Endodermal cell (in vitro differentiated cells): ENCODE results near the gene MCIDAS. TPM values are rescaled to one million over a fixed set of nuclear protein-coding genes. Genes with fewer than 3 reads are reported as not detected.

Experiments
- DNase-seq: peaks from one replicate; pipeline ENCODE4 v3.0.0-alpha.2; 2017
- H3K27ac ChIP-seq: 2 replicates; pipeline ENCODE4 v1.5.1; 2013; ENCODE audit warnings: mild to moderate bottlenecking, low read depth, low read length, moderate library complexity
- H3K27me3 ChIP-seq: 2 replicates; pipeline ENCODE4 v1.6.1; 2013; ENCODE audit warnings: mild to moderate bottlenecking, low read length, moderate library complexity; ENCODE audit not compliant: insufficient read depth, control insufficient read depth, poor library complexity, severe bottlenecking
- H3K36me3 ChIP-seq: 2 replicates; pipeline ENCODE4 v1.7.0; 2013; ENCODE audit warnings: mild to moderate bottlenecking, low read length, moderate library complexity; ENCODE audit not compliant: control insufficient read depth, insufficient read depth
- H3K4me1 ChIP-seq: one replicate; pipeline ENCODE4 v1.7.0; 2013; ENCODE audit warnings: low read length; ENCODE audit not compliant: control insufficient read depth, insufficient read depth
- H3K4me3 ChIP-seq: 2 replicates; pipeline ENCODE4 v1.5.1; 2013; ENCODE audit warnings: mild to moderate bottlenecking, low read length, moderate library complexity
- H3K9ac ChIP-seq: 2 replicates; pipeline ENCODE4 v1.6.1; 2013; ENCODE audit warnings: mild to moderate bottlenecking, low read length, moderate library complexity; ENCODE audit not compliant: poor library complexity, severe bottlenecking; ENCODE audit errors: extremely low read depth
- H3K9me3 ChIP-seq: 2 replicates; pipeline ENCODE4 v1.6.1; 2013; ENCODE audit warnings: mild to moderate bottlenecking, low read length, moderate library complexity; ENCODE audit not compliant: control insufficient read depth
- H3K27ac Mint-ChIP-seq: 2 replicates; pipeline ENCODE4 v1.8.0; 2020; ENCODE audit warnings: mixed read lengths
- H3K27me3 Mint-ChIP-seq: 2 replicates; pipeline ENCODE4 v1.8.0; 2021; ENCODE audit warnings: mild to moderate bottlenecking, mixed read lengths; ENCODE audit not compliant: insufficient read depth
- H3K36me3 Mint-ChIP-seq: 2 replicates; pipeline ENCODE4 v1.8.0; 2020; ENCODE audit warnings: low read depth, mixed read lengths
- H3K4me1 Mint-ChIP-seq: 2 replicates; pipeline ENCODE4 v1.8.0; 2020; ENCODE audit warnings: mixed read lengths
- H3K4me3 Mint-ChIP-seq: 2 replicates; pipeline ENCODE4 v1.8.0; 2020; ENCODE audit warnings: mild to moderate bottlenecking, moderate library complexity, mixed read lengths
- H3K9me3 Mint-ChIP-seq: 2 replicates; pipeline ENCODE4 v1.8.0; 2020; ENCODE audit warnings: mild to moderate bottlenecking, mixed read lengths
- WGBS, 2 experiments: methylation state at CpG; one replicate each; pipeline versions ENCODE4 v1.1.5 to v1.1.7; 2013; ENCODE audit warnings: missing lambda C conversion rate in 2 of 2, mixed read lengths in 1 of 2; ENCODE audit not compliant: insufficient coverage in 1 of 2, insufficient read length in 1 of 2; 5-methylcytosine and 5-hydroxymethylcytosine counted together
- total RNA-seq, 2 donors: library from RNA; stranded (reverse); fragmentation: NEBNext Ultra II Directional in 1 of 2; extraction: Animal tissue kit (Norgen Biotek cat#: 25700) in 1 of 2; gene quantifications; 2 replicates in 1 of 2; 3 replicates in 1 of 2; pipeline ENCODE4 v1.2.1, GENCODE V29; 2021
- TF ChIP-seq, protein P1 (sequence below): fragments of 200-600 bp; sonication (generic); conservative IDR thresholded peaks from 2 replicates; pipeline ENCODE4 v1.5.0; 2021; ENCODE audit warnings: antibody characterized with exemption, mild to moderate bottlenecking

MCIDAS gene
- total RNA-seq, 2 donors from 2014 or later, result 0.58 to 1.4 TPM

GRCh38 chr5:55175781-55176175 is 51.3 kb downstream of the MCIDAS start:
- peaks cover 4% of the 10 kb centered on the region for H3K4me1 ChIP-seq
- no peaks in the 10 kb centered on the region for H3K9me3 Mint-ChIP-seq
- H3K4me3 Mint-ChIP-seq, result peak overlapping the region; percentile 58
- H3K27ac ChIP-seq, result no peak overlapping the region
- H3K4me1 Mint-ChIP-seq, result peaks cover 19% of the 10 kb centered on the region
- peak overlapping the region; percentile 81 for H3K4me3 ChIP-seq
- H3K36me3 Mint-ChIP-seq, result no peaks in the 10 kb centered on the region
- H3K9ac ChIP-seq, result no peak overlapping the region
- no peaks in the 10 kb centered on the region for H3K36me3 ChIP-seq
- H3K9me3 ChIP-seq, result no peaks in the 10 kb centered on the region
- TF ChIP-seq, protein P1, sequence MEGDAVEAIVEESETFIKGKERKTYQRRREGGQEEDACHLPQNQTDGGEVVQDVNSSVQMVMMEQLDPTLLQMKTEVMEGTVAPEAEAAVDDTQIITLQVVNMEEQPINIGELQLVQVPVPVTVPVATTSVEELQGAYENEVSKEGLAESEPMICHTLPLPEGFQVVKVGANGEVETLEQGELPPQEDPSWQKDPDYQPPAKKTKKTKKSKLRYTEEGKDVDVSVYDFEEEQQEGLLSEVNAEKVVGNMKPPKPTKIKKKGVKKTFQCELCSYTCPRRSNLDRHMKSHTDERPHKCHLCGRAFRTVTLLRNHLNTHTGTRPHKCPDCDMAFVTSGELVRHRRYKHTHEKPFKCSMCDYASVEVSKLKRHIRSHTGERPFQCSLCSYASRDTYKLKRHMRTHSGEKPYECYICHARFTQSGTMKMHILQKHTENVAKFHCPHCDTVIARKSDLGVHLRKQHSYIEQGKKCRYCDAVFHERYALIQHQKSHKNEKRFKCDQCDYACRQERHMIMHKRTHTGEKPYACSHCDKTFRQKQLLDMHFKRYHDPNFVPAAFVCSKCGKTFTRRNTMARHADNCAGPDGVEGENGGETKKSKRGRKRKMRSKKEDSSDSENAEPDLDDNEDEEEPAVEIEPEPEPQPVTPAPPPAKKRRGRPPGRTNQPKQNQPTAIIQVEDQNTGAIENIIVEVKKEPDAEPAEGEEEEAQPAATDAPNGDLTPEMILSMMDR, result no peak
- 3 to 6% methylated on average over 4 to 7 of the region's 7 CpGs for WGBS, 2 experiments
- H3K27me3 ChIP-seq, result peaks cover 93% of the 10 kb centered on the region
- no peak overlapping the region for H3K27ac Mint-ChIP-seq
- no peak for DNase-seq
- H3K27me3 Mint-ChIP-seq, result peaks cover 95% of the 10 kb centered on the region

GRCh38 chr5:55173687-55174230 is 53.4 kb downstream of the MCIDAS start:
- no peak overlapping the region for H3K27ac ChIP-seq
- peak overlapping the region; percentile 55 for H3K4me3 Mint-ChIP-seq
- no peak for DNase-seq

DNA sequence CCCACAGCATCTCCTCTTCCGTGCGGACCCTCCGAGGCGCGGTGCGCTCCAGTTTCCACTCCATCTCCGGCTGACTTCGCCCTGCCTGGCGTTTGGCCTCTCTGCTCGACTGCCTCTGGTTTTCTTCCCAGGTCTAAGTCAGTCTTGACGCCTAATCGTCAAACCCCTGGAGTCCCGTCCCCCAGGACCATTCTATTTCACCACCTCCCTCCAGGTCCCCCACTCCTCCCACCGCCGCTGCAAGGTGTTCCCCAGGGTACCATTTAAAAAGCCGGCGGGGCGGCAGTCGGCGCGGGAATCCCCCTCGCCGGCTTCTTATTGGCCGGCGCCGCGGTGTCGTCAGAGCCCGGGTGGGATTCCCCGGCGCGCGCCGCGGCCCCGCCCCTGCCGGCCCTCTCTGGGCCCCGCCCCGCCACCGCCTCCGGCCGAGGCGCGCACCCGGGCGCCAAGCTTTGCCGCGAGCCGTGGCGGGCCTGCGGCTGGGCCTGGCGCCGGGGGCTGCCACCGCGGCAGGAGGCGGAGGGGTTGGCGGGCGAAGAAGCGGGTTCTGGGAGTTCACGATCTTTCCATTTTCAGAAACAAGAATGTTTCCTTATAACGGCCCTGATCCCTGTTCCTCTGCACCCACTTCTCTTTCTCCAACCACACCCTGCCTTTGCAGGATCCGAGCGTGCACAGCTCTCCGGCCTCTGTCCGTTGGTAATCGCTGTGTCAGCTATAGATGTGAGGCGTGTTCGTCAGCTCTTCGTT is 54.0 kb downstream of the MCIDAS start, which contains the start of gene CDC20B:
Gene CDC20B (minus strand): TSS at position 241 of the 750 bp plus-strand sequence. CDS start 177 bp downstream, at position 64.
- peak; percentile 93 for DNase-seq
- Histone ChIP-seq H3K4me1 (peaks cover 4% of the 10 kb centered on the region), H3K36me3 (no peaks in the 10 kb centered on the region), H3K27me3 (peaks cover 68% of the 10 kb centered on the region), H3K4me3 (peak within 1 kb of the TSS; percentile 79), H3K27ac (no peak within 1 kb of the TSS), H3K9ac (no peak within 1 kb of the TSS), H3K9me3 (no peaks in the 10 kb centered on the region)
- WGBS, 2 experiments, result 1% methylated on average over 19 to 69 of the region's 69 CpGs
- TF ChIP-seq, protein P1, result no peak
- no peaks in the 10 kb centered on the region for H3K9me3 Mint-ChIP-seq
- peaks cover 16% of the 10 kb centered on the region for H3K4me1 Mint-ChIP-seq
- H3K36me3 Mint-ChIP-seq, result no peaks in the 10 kb centered on the region
- peak within 1 kb of the TSS; percentile 55 for H3K4me3 Mint-ChIP-seq
- H3K27me3 Mint-ChIP-seq, result peaks cover 80% of the 10 kb centered on the region
- H3K27ac Mint-ChIP-seq, result peak within 1 kb of the TSS; percentile 44

More at GRCh38 chr5:55173687-55174230, 53.4 kb downstream of the MCIDAS start:
- Histone ChIP-seq H3K9ac (no peak overlapping the region), H3K4me1 (peaks cover 4% of the 10 kb centered on the region), H3K27me3 (peaks cover 74% of the 10 kb centered on the region), H3K36me3 (no peaks in the 10 kb centered on the region), H3K4me3 (peak overlapping the region; percentile 79), H3K9me3 (no peaks in the 10 kb centered on the region)
- H3K4me1 Mint-ChIP-seq, result peaks cover 19% of the 10 kb centered on the region
- H3K27me3 Mint-ChIP-seq, result peaks cover 86% of the 10 kb centered on the region
- H3K36me3 Mint-ChIP-seq, result no peaks in the 10 kb centered on the region
- TF ChIP-seq, protein P1, result no peak
- no peaks in the 10 kb centered on the region for H3K9me3 Mint-ChIP-seq
- H3K27ac Mint-ChIP-seq, result no peak overlapping the region
- WGBS, 2 experiments, result 0 to 6% methylated on average over 2 to 8 of the region's 8 CpGs
